Measurements from ENCODE around the gene SERINC3. TPM values are rescaled to one million over a fixed set of nuclear protein-coding genes. Genes with fewer than 3 reads are reported as not detected.
A peak's percentile ranks its signal among the peaks of the same experiment; 100 is the strongest.

Gene SERINC3
- polyA plus RNA-seq, 1 of the 3 experiments (the other 2 are of a cell fraction): 105 TPM

- 37% methylated on average over 3 of the region's 3 CpGs for WGBS (ENCODE audit: low lambda C conversion rate)
Measured at GRCh38 chr20:44495802-44496481, 25.9 kb downstream of the SERINC3 start.

More at GRCh38 chr20:44495802-44496481, 25.9 kb downstream of the SERINC3 start:
- no peak overlapping the region for H2AFZ ChIP-seq (ENCODE audit: low read depth)
- H3K4me1 ChIP-seq (ENCODE audit: control insufficient read depth in 1 of 2, insufficient read depth in 2 of 2, low read depth in 1 of 2, low read length in 1 of 2): peaks cover 0 to 44% of the 10 kb centered on the region in 2 experiments; a peak in 2 of 4 replicates
- H3K4me2 ChIP-seq: peak overlapping the region; percentile 61
- no peaks in the 10 kb centered on the region for H3K27me3 ChIP-seq (ENCODE audit: insufficient read depth)
- no peaks in the 10 kb centered on the region for H3K9me3 ChIP-seq
- peaks cover 18% of the 10 kb centered on the region; the same call in 1 of the 2 replicates for H3K79me2 ChIP-seq (ENCODE audit: insufficient read depth)
- no peaks in the 10 kb centered on the region for H4K20me1 ChIP-seq (ENCODE audit: insufficient read depth)
- no peak for DNase-seq
- H3K9ac ChIP-seq: peak overlapping the region; percentile 70
- ChIA-PET POLR2A (no interaction called here), CTCF (no interaction called here)
- TF ChIP-seq NFIC (IDR thresholded peaks at IDR 0.05; ENCODE audit: borderline replicate concordance) (peak; percentile 41), USF2 (IDR thresholded peaks at IDR 0.05; ENCODE audit: borderline replicate concordance, low read depth, low read length) (no peak), FOSL2 (IDR thresholded peaks at IDR 0.05; ENCODE audit: borderline replicate concordance, low read depth) (peak; percentile 95), TEAD4 (IDR thresholded peaks at IDR 0.05; ENCODE audit: borderline replicate concordance, insufficient read depth) (no peak), ZBTB33 (IDR thresholded peaks at IDR 0.05; ENCODE audit: borderline replicate concordance, low read depth) (0 out of 2 replicates have a peak, but pooled peaks have one; percentile 14), JUND (IDR thresholded peaks at IDR 0.05) (peak; percentile 89), USF1 (IDR thresholded peaks at IDR 0.05; ENCODE audit: borderline replicate concordance, low read depth) (peak; percentile 33; the same call in 1 of the 2 replicates), RXRA (IDR thresholded peaks at IDR 0.05; ENCODE audit: borderline replicate concordance, low read depth) (0 out of 2 replicates have a peak, but pooled peaks have one; percentile 34), SMC3 (IDR thresholded peaks at IDR 0.05; ENCODE audit: low read depth, low read length) (no peak), EZH2phosphoT487 (IDR thresholded peaks at IDR 0.05; ENCODE audit: borderline replicate concordance, low read depth) (no peak), TCF12 (IDR thresholded peaks at IDR 0.05) (peak; percentile 87), PBX3 (IDR thresholded peaks at IDR 0.05) (peak; percentile 79)
- no peak overlapping the region for H3K4me3 ChIP-seq (ENCODE audit: low read depth in 2 of 2, low read length in 1 of 2)
- H3F3A ChIP-seq (replicated peaks; ENCODE audit: insufficient read depth): peaks cover 61% of the 10 kb centered on the region
- no peaks in the 10 kb centered on the region for H3K9me2 ChIP-seq
- H3K36me3 ChIP-seq (replicated peaks in 1 of 2; ENCODE audit: control insufficient read depth in 1 of 2, insufficient read depth in 2 of 2, low read length in 1 of 2): peaks cover 58 to 73% of the 10 kb centered on the region in 2 experiments
- peak overlapping the region; percentile 39 to 100 for H3K27ac ChIP-seq (ENCODE audit: low read depth in 2 of 2, low read length in 1 of 2)

Data from SK-N-SH (cell line).